ENCODE measurements around the gene ELOVL2.

- TF ChIP-seq CTCF (IDR thresholded peaks at IDR 0.05; ENCODE audit: insufficient read depth, low read length, poor library complexity, severe bottlenecking) (no peak), EZH2phosphoT487 (conservative IDR thresholded peaks at IDR 0.05; ENCODE audit: low read length) (no peak)
Observed at GRCh38 chr6:10933126-10933525, 111.0 kb downstream of the ELOVL2 start.

Measured in SU-DHL-6 (cell line).